ENCODE results near the gene ZNF546. TPM values are rescaled to one million over a fixed set of nuclear protein-coding genes. Genes with fewer than 3 reads are reported as not detected.

Gene ZNF546
- total RNA-seq, 1 experiment from 2014 or later, result 1.1 TPM

- CTCF ChIA-PET, result interaction anchor here (0.7 to 1.9 kb wide), 2 partner anchors 110 to 174 kb away, joined by 3 to 7 read pairs; no protein-coding TSS in a partner anchor
- TF ChIP-seq ARID4B (CRISPR knock-in tag; IDR thresholded peaks at IDR 0.05; ENCODE audit: borderline replicate concordance) (no peak), EMX1 (CRISPR knock-in tag; IDR thresholded peaks at IDR 0.05) (no peak), ZNF416 (CRISPR knock-in tag; IDR thresholded peaks at IDR 0.05) (no peak), NFATC4 (CRISPR knock-in tag; IDR thresholded peaks at IDR 0.05) (no peak), E2F5 (CRISPR knock-in tag; IDR thresholded peaks at IDR 0.05) (no peak), FOXP1 (CRISPR knock-in tag; IDR thresholded peaks at IDR 0.05; ENCODE audit: borderline replicate concordance) (no peak), ZNF263 (CRISPR knock-in tag; IDR thresholded peaks at IDR 0.05; ENCODE audit: low read depth) (no peak), FOXP4 (CRISPR knock-in tag; IDR thresholded peaks at IDR 0.05) (no peak), ZNF121 (CRISPR knock-in tag; IDR thresholded peaks at IDR 0.05) (no peak), ZBTB21 (CRISPR knock-in tag; IDR thresholded peaks at IDR 0.05; ENCODE audit: borderline replicate concordance) (no peak), ESRRA (CRISPR knock-in tag; IDR thresholded peaks at IDR 0.05; ENCODE audit: borderline replicate concordance) (no peak)
- Mint-ChIP-seq H3K27ac (0 out of 2 replicates have a peak overlapping the region, but pooled peaks have one; percentile 28), H3K27me3 (ENCODE audit: low read depth) (peaks cover 23% of the 10 kb centered on the region), H3K36me3 (peaks cover 14% of the 10 kb centered on the region), H3K4me3 (peak overlapping the region; percentile 98), H3K9me3 (peaks cover 23% of the 10 kb centered on the region), H3K4me1 (peaks cover 12% of the 10 kb centered on the region)
- DNase-seq (ENCODE audit: low spot score), result no peak
- ATAC-seq, result no peak
- POLR2A ChIA-PET, result interaction anchor here (1.7 kb wide), 1 partner anchor 35 kb away, joined by 5 read pairs; the partner anchor contains the start of gene ZNF780A
These were observed 58.2 kb downstream of the ZNF546 start for GRCh38 chr19:40055049-40055448.

GRCh38 chr19:40055832-40056504, 59.1 kb downstream of the ZNF546 start, which contains the start of gene ZNF780B:
TSS of gene ZNF780B (minus strand) at chr19:40056231. CDS start at chr19:40050332, 5,899 bp downstream.
- CTCF ChIA-PET, result interaction anchor here (0.6 to 1.9 kb wide), 3 partner anchors 109 to 174 kb away, joined by 3 to 7 read pairs (median 3); no protein-coding TSS in a partner anchor
- TF ChIP-seq TEAD4 (CRISPR knock-in tag; IDR thresholded peaks at IDR 0.05), result 0 out of 2 replicates have a peak, but pooled peaks have one; percentile 39
- TF ChIP-seq ARID4B (CRISPR knock-in tag; IDR thresholded peaks at IDR 0.05; ENCODE audit: borderline replicate concordance), result 0 out of 2 replicates have a peak, but pooled peaks have one; percentile 64
- TF ChIP-seq USF1 (CRISPR knock-in tag; IDR thresholded peaks at IDR 0.05), result 0 out of 2 replicates have a peak, but pooled peaks have one; percentile 31
- no peak for TF ChIP-seq ZNF219 (CRISPR knock-in tag; IDR thresholded peaks at IDR 0.05; ENCODE audit: borderline replicate concordance)
- peak; percentile 75 for TF ChIP-seq GABPB1 (CRISPR knock-in tag; IDR thresholded peaks at IDR 0.05)
- TF ChIP-seq FOXP1 (CRISPR knock-in tag; IDR thresholded peaks at IDR 0.05; ENCODE audit: borderline replicate concordance), result peak; percentile 63; the same call in 1 of the 2 replicates
- peak; percentile 52; the same call in 1 of the 2 replicates for TF ChIP-seq SMAD3 (CRISPR knock-in tag; IDR thresholded peaks at IDR 0.05; ENCODE audit: borderline replicate concordance)
- TF ChIP-seq MAX (CRISPR knock-in tag; IDR thresholded peaks at IDR 0.05), result peak; percentile 86
- no peak for TF ChIP-seq ZNF512 (CRISPR knock-in tag; IDR thresholded peaks at IDR 0.05; ENCODE audit: borderline replicate concordance)

More at GRCh38 chr19:40055832-40056504, 59.1 kb downstream of the ZNF546 start, which contains the start of gene ZNF780B:
- POLR2A ChIA-PET, result interaction anchor here (1.7 kb wide), 1 partner anchor 34 kb away, joined by 5 read pairs; the partner anchor contains the start of gene ZNF780A
- peaks cover 9% of the 10 kb centered on the region for H3K36me3 Mint-ChIP-seq
- H3K4me3 Mint-ChIP-seq, result peak within 1 kb of the TSS; percentile 98
- H3K4me1 Mint-ChIP-seq, result peaks cover 12% of the 10 kb centered on the region
- DNase-seq (ENCODE audit: low spot score) (peak; percentile 50), ATAC-seq (peak; percentile 99)
- H3K27ac Mint-ChIP-seq, result peak within 1 kb of the TSS; percentile 82
- peaks cover 24% of the 10 kb centered on the region for H3K27me3 Mint-ChIP-seq (ENCODE audit: low read depth)
- H3K9me3 Mint-ChIP-seq, result peaks cover 24% of the 10 kb centered on the region

All from WTC11 (cell line).